Measurements from ENCODE around the gene ZBTB11. TPM values are rescaled to one million over a fixed set of nuclear protein-coding genes. Genes with fewer than 3 reads are reported as not detected.

Gene ZBTB11
- total and polyA plus RNA-seq, 9 of the 15 experiments (the other 6 are each of a cell fraction or from before 2014, with no cell fraction given) = 6.2 to 31.9 (median 21.4) TPM

DNA sequence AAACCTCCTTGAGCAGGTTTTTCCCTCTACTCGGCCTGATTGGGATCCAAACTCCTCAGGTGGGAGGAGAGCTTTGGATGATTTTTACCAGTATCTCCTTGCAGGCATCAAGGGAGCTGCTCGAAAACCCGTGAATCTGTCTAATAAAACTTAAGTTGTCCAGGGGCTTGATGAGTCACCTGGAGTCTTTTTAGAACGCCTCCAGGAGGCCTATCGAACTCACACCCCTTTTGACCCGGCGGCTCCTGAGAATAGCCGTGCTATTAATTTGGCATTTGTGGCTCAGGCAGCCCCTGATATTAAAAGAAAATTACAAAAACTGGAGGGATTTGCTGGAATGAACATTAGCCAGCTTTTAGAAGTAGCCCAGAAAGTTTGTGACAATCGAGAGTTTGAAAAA lies 41.6 kb downstream of the ZBTB11 start (continued):
- TF ChIP-seq ARHGAP35 (IDR thresholded peaks at IDR 0.05; ENCODE audit: partially characterized antibody) (no peak), PHF21A (IDR thresholded peaks at IDR 0.05; ENCODE audit: borderline replicate concordance, low read depth) (no peak), POLR2A (conservative IDR thresholded peaks at IDR 0.05) (no peak)

DNA sequence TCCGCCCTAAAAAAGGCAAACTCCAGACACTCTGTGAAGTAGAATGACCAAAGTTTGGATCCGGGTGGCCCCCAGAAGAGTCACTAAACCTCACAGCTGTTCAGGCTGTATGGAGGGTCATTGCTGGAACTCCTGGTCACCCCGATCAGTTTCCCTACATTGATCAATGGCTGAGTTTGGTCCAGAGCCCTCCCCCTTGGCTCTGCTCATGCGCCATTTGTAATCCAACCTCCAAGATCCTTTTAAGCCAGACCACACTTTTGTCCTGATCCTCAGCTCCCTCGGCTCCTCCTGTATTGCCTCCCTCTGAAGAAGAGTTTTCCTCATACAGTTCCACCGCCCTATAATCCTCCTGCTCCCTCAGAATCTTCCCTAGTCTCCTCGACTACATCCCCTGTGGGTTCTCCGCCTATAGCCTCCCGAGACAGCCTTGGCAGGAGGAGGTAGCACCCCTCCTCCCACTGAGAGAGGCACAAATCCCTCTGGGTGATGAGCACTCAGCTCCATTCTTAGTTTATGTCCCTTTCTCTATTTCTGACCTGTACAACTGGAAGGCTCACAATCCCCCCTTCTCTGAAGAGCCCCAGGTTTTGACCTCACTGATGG lies 42.2 kb downstream of the ZBTB11 start:
- BruUV-seq (replicated peaks) = no TSS peak
- intact Hi-C loops (cut with micrococcal nuclease) = loop anchor here (5.0 to 10.0 kb wide), 2 partner anchors 122 to 260 kb away; partner anchors contain the start of gene SENP7
- no peaks in the 10 kb centered on the region for H4K20me1 ChIP-seq (replicated peaks; ENCODE audit: control insufficient read depth, insufficient read depth, low read length)
- H3K4me3 ChIP-seq = peak overlapping the region; percentile 63
- POLR2A ChIA-PET = interaction anchor here (0.7 to 1.1 kb wide), 2 partner anchors 61 to 67 kb away, joined by 3 to 4 read pairs; no protein-coding TSS in a partner anchor
- H3K4me1 ChIP-seq (replicated peaks in 1 of 2; ENCODE audit: control insufficient read depth in 2 of 2, insufficient read depth in 2 of 2, low read length in 2 of 2) = peaks cover 5 to 6% of the 10 kb centered on the region in 2 experiments; a peak in 3 of 5 replicates
- 0 out of 2 replicates have a peak overlapping the region, but pooled peaks have one; percentile 26 for H2AFZ ChIP-seq (ENCODE audit: low read depth, low read length)
- H3K9me1 ChIP-seq (ENCODE audit: control insufficient read depth, insufficient read depth, low read length) = no peaks in the 10 kb centered on the region
- peak; percentile 13 for ATAC-seq
- no peaks in the 10 kb centered on the region for H3K27me3 ChIP-seq (ENCODE audit: control insufficient read depth in 2 of 2, insufficient read depth in 2 of 2, low read length in 2 of 2)
- DNase-seq (ENCODE audit: extremely low read depth in 1 of 4, low spot score in 3 of 4) = peak in 1 of 4 experiments; percentile 70
- no peak for FAIRE-seq
- 0% methylated on average over 9 of the region's 9 CpGs for WGBS (ENCODE audit: insufficient coverage, low coverage, missing lambda C conversion rate)
- no peaks in the 10 kb centered on the region for H3K9me3 ChIP-seq (replicated peaks; ENCODE audit: control insufficient read depth, insufficient read depth, low read depth, low read length)
- peak overlapping the region; percentile 87 to 89; a peak in 3 of 4 replicates for H3K9ac ChIP-seq (ENCODE audit: insufficient read depth in 1 of 2, low read depth in 2 of 2, low read length in 2 of 2)
- CTCF ChIA-PET (ENCODE audit: low intra/inter-chr PET ratio) = no interaction called here
- H3K27ac ChIP-seq (ENCODE audit: extremely low read depth, low read depth, low read length) = peak overlapping the region; percentile 72
- in situ Hi-C loops (cut with MboI) = no loop called here
- H3K4me2 ChIP-seq (ENCODE audit: insufficient read depth, low read length) = peak overlapping the region; percentile 93
- H3K36me3 ChIP-seq (ENCODE audit: control insufficient read depth, insufficient read depth, low read length) = peaks cover 58% of the 10 kb centered on the region
- peaks cover 100% of the 10 kb centered on the region for H3K79me2 ChIP-seq (ENCODE audit: control insufficient read depth, insufficient read depth, low read length)
- TF ChIP-seq, protein P1, sequence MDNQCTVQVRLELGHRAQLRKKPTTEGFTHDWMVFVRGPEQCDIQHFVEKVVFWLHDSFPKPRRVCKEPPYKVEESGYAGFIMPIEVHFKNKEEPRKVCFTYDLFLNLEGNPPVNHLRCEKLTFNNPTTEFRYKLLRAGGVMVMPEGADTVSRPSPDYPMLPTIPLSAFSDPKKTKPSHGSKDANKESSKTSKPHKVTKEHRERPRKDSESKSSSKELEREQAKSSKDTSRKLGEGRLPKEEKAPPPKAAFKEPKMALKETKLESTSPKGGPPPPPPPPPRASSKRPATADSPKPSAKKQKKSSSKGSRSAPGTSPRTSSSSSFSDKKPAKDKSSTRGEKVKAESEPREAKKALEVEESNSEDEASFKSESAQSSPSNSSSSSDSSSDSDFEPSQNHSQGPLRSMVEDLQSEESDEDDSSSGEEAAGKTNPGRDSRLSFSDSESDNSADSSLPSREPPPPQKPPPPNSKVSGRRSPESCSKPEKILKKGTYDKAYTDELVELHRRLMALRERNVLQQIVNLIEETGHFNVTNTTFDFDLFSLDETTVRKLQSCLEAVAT (IDR thresholded peaks at IDR 0.05) = peak in 1 of 2 experiments; percentile 44; a peak in 1 of 4 replicates
- TF ChIP-seq HMGN3 (IDR thresholded peaks at IDR 0.05; ENCODE audit: borderline replicate concordance, extremely low read depth, insufficient read length, low read depth, low read length) (no peak), NFIC (IDR thresholded peaks at IDR 0.05) (no peak), GTF2E2 (tag; IDR thresholded peaks at IDR 0.05) (peak; percentile 70; the same call in 1 of the 2 replicates), TBP (optimal IDR thresholded peaks at IDR 0.05; ENCODE audit: low read depth, low read length) (peak; percentile 32), YY1 (IDR thresholded peaks at IDR 0.05; ENCODE audit: borderline replicate concordance in 1 of 3, control insufficient read depth in 1 of 3, extremely low read depth in 1 of 3, insufficient read depth in 3 of 3, insufficient read length in 1 of 3, insufficient replicate concordance in 2 of 3, low read depth in 1 of 3, low read length in 2 of 3) (peak in 1 of 3 experiments; percentile 60), DPF2 (IDR thresholded peaks at IDR 0.05) (no peak), MEIS2 (IDR thresholded peaks at IDR 0.05; ENCODE audit: partially characterized antibody) (peak; percentile 17), NRF1 (conservative IDR thresholded peaks at IDR 0.05 in 1 of 2, IDR thresholded peaks at IDR 0.05 in 1 of 2) (peak; percentile 81 to 84), SUPT5H (IDR thresholded peaks at IDR 0.05) (peak; percentile 52)
- TF ChIP-seq, protein P2, sequence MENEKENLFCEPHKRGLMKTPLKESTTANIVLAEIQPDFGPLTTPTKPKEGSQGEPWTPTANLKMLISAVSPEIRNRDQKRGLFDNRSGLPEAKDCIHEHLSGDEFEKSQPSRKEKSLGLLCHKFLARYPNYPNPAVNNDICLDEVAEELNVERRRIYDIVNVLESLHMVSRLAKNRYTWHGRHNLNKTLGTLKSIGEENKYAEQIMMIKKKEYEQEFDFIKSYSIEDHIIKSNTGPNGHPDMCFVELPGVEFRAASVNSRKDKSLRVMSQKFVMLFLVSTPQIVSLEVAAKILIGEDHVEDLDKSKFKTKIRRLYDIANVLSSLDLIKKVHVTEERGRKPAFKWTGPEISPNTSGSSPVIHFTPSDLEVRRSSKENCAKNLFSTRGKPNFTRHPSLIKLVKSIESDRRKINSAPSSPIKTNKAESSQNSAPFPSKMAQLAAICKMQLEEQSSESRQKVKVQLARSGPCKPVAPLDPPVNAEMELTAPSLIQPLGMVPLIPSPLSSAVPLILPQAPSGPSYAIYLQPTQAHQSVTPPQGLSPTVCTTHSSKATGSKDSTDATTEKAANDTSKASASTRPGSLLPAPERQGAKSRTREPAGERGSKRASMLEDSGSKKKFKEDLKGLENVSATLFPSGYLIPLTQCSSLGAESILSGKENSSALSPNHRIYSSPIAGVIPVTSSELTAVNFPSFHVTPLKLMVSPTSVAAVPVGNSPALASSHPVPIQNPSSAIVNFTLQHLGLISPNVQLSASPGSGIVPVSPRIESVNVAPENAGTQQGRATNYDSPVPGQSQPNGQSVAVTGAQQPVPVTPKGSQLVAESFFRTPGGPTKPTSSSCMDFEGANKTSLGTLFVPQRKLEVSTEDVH (IDR thresholded peaks at IDR 0.05; ENCODE audit: low read depth, partially characterized antibody) = no peak
- TF ChIP-seq, protein P3, sequence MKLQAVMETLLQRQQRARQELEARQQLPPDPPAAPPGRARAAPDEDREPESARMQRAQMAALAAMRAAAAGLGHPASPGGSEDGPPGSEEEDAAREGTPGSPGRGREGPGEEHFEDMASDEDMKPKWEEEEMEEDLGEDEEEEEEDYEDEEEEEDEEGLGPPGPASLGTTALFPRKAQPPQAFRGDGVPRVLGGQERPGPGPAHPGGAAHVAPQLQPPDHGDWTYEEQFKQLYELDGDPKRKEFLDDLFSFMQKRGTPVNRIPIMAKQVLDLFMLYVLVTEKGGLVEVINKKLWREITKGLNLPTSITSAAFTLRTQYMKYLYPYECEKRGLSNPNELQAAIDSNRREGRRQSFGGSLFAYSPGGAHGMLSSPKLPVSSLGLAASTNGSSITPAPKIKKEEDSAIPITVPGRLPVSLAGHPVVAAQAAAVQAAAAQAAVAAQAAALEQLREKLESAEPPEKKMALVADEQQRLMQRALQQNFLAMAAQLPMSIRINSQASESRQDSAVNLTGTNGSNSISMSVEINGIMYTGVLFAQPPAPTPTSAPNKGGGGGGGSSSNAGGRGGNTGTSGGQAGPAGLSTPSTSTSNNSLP (IDR thresholded peaks at IDR 0.05; ENCODE audit: borderline replicate concordance, low read depth, low read length) = no peak

All from K562 (cell line).